ENCODE results near the gene FBXL3.

The FBXL3 gene, protein sequence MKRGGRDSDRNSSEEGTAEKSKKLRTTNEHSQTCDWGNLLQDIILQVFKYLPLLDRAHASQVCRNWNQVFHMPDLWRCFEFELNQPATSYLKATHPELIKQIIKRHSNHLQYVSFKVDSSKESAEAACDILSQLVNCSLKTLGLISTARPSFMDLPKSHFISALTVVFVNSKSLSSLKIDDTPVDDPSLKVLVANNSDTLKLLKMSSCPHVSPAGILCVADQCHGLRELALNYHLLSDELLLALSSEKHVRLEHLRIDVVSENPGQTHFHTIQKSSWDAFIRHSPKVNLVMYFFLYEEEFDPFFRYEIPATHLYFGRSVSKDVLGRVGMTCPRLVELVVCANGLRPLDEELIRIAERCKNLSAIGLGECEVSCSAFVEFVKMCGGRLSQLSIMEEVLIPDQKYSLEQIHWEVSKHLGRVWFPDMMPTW

DNA sequence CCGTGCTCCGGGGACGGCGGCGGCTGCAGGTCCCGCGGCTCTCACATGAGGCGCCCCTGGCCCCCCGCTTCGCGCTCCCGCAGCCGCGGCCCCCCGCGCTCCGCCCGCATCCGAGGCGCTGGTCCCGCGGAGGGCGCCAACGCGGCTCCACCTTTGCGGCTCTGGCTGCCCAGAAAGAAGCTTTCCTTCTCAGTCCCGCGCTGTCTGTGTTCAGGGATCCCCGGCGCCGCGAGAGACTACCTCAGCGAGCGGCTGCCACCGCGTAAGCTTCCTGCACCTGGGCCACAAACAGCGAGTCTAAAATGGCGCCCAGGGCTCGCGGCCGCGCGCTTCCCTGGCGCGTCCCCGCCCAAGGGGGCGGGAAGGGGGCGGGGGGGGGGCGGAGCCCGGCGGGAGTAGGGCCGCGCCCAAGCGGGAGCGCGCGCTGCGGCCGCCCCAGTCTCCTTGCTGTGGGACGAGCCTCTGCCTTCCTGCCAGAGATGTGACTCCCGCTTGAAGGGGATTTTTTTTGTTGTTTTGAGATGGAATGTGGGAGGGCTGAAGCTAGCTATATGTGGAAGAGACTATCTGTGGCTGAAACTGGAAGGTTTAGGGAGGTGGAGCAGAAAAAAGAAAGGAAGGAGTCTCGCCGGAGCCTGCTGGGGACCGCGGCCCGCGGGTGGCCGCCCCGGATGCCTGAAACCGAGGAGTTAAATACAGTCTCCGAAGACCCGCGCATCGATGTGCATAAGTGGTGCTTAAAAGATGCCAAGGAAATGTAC lies at the start of gene FBXL3:
FBXL3 (minus strand) TSS at position 299 of the 761 bp plus-strand sequence. CDS start 5,299 bp downstream, outside the sequence.
- DNase-seq (ENCODE audit: low read depth in 4 of 4, low spot score in 1 of 4), result peak; percentile 47 to 73 (median 57)

DNA sequence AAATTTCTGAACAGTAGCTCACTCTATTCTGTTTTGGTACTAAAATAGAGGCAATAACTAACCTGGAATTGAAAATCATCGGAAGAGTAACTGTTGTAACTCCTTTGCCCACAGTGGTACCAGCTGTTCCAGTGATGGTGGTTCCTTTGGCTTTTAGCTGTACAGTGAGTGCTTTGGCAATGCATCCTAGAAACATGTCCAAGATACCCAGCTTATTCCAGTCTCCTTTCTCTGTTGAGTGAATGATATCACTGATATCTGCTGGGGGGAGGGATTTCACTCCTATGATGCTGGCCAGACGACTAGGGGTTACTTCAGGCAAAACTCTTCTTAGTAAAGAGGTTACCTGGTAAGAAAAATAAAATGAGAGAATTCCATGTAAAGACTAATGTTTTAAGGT lies 40.6 kb upstream of the FBXL3 start:
- no peak for DNase-seq (ENCODE audit: low read depth in 4 of 4, low spot score in 1 of 4)

DNA sequence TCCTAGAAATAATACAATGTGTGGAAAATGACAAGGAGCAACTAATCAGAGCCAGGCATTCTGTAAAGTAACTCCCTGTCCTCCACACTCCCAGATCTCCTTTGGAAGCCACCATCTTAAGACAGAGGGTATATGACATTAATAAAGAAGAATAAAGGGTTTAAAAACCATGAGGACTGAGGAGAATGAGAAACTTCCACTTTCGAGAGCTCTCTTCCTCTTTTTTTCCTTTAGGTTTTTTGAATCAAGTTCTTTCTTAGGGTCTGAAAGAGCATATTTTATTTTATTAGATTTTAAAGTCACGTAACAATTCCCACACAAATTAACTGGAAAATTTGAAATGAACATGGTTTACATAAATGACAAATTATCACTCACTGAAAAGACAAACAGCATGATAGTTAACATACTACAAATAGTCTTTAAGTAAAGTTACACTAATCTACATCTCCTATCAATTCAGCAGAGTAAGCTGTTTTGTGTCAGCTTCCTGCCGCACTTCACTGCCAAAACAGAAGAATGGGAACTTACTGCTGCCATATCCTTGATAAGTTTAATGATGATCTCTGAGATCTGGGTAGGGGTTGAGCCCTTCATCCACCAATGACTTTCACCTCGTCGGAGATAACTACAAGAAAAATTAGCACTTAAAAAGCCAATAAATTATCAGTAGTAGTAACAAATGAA lies 38.6 kb upstream of the FBXL3 start:
- DNase-seq (ENCODE audit: low read depth in 4 of 4, low spot score in 1 of 4), result no peak

DNA sequence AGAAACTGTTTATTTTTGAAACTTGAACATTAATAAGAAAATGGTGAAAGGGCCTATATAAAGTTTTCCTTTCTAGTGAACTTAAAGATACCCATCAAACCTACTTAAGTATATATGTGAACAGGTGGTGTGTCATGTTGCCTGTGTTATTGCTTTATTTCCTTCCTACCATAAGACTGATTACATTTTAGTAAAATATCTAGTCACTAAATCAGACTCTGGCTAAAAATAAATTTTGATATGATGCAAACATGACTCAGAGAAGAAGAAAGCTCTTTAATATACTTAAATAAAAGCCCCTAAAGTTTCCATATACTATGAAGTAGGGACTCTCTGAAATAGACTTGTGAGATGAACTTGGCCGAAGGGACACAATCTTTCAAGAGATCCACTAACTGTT lies 35.1 kb upstream of the FBXL3 start:
- no peak for DNase-seq (ENCODE audit: low read depth in 4 of 4, low spot score in 1 of 4)

DNA sequence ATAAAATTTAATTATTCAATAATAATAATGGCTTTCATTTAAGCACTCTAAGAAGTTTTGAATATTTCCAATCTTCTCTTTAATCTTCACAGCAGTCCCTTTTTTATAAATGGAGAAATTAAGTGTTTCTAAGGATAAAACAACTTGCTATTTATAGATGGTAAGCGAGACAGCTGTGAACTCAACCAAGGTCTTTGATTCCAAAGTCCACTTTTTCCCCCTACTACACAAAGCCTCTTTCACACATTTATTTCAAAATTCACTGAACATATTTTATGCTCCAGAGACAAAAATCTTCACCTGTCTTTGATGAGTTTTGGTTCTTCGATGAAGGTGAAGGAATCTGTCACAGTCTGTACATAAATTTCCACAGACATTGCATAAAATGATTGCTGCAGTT lies 34.4 kb upstream of the FBXL3 start:
- no peak for DNase-seq (ENCODE audit: low read depth in 4 of 4, low spot score in 1 of 4)

DNA sequence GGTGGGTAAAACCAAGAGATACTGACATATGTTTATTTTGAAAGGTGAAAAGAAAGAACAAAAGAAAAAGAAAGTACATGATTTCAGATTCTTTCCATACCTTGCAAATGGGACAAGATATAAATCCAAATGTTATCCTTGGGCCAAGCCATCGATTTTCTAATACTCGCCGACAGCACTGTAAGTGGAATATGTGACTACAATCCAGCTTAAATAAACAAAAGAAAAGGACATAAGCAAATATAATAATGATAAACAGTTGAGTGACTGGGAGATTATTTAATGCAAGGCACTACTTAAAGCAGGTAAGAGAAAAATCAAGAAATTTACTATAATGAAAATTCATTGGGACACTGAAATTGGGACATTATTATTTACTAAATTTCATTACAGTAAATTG lies 29.9 kb upstream of the FBXL3 start:
- DNase-seq (ENCODE audit: low read depth in 4 of 4, low spot score in 1 of 4), result no peak

DNA sequence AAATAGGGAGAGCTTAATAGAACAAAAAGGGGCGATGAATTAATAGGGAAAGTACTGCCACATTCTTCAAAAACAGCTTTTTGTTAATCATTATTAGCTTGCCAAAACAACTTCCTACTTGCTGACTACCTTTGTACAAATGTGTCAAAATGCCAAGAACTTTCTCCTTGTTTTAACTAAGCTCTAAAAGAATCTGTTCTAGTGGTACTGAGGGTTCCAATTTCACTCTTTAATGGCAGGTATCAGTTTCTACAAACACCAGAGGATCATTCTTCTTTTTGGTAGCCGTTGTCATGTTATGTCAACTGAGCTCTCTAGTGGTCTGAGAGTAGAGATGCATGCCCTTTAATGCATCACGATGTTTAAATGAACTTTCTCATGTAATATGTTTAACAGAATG lies 29.4 kb upstream of the FBXL3 start:
- no peak for DNase-seq (ENCODE audit: low read depth in 4 of 4, low spot score in 1 of 4)

DNA sequence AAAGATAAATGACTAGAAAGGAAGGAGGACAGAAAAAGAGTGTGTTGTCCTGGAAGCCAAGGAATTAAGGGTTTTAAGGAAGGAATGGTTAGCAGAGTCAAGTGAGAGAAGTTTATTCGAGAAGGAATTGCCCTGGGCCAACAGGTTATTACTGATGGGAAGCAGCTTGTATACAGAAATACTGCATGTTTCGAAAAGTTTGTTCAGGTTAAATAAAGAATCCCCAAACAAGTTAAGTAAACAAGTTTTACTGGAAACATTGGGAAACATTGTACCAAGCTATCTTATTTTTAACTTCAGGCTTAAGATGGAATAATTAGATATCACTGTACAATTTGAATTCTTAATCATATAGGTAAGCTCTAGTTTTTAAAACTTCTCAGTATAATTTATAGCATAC lies 28.2 kb upstream of the FBXL3 start:
- DNase-seq (ENCODE audit: low read depth in 4 of 4, low spot score in 1 of 4), result no peak

DNA sequence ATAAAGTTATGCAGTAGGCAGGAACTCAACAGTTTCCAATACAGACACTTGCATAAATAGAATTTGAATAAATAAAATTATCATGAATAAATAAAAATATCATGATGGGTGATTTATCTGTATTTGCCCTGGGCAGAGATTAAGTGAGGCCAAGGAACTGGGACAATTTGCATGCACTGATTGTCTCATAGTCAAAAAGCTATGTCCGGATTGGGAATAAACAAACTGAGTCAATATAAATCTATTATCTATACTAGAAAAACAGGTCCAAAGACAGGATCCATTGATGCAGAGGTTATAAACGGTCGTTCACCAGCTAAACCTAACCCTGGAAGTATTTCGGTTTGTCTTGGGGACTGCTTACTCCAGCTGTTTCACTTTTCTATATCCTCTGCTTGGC lies 26.2 kb upstream of the FBXL3 start:
- DNase-seq (ENCODE audit: low read depth in 4 of 4, low spot score in 1 of 4), result no peak

DNA sequence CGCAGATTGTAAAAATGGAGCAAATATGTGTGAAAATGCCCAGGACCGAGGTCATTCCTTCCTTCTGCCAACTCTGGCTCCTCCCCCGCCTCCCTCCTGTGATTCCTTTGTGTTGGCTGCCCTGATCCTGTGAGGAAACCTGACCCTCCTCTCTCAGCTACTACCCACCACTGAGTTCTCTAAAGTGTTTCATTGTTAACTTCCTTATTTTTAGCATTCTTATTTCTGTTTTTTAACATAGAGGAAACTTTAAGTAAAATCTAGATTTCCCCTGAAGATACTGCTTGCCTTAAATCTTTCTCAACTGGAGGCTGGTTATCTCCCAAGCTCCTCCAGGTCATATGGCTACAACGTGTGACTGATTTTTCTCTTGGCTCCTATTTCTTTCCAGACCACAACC lies 21.7 kb upstream of the FBXL3 start:
- DNase-seq (ENCODE audit: low read depth in 4 of 4, low spot score in 1 of 4), result no peak

DNA sequence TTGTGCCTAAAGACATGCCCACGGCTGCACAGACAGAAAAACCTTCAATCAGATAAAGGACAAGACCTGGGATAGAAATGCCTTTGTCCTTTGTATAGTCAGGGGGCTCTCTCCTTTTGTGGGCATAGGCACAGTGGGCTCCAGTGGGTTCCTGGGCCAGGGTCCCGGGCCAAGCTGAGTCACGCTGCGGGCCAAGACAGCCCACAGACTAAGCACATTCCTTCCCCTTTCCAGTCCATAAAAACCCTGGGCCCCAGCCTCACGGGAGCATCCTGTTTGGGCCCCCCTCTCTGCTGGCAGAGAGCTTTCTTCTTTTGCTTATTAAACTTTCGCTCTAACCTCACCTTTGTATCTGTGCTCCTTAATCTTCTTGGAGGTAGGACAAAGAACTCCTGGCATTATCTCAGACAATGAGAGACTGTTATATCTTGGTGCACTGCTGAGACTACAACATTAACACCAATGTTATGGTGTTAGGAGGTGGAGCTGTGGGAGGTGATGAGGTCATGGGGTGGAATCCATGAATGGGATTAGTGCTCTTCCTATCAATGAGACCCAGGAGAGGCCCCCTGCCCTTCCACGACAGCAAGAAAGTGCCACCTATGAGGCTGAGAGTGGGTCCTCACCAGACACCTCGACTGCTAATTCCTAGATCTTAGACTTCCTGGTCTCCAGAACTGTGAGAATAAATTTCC lies 20.8 kb upstream of the FBXL3 start:
- DNase-seq (ENCODE audit: low read depth in 4 of 4, low spot score in 1 of 4), result no peak

DNA sequence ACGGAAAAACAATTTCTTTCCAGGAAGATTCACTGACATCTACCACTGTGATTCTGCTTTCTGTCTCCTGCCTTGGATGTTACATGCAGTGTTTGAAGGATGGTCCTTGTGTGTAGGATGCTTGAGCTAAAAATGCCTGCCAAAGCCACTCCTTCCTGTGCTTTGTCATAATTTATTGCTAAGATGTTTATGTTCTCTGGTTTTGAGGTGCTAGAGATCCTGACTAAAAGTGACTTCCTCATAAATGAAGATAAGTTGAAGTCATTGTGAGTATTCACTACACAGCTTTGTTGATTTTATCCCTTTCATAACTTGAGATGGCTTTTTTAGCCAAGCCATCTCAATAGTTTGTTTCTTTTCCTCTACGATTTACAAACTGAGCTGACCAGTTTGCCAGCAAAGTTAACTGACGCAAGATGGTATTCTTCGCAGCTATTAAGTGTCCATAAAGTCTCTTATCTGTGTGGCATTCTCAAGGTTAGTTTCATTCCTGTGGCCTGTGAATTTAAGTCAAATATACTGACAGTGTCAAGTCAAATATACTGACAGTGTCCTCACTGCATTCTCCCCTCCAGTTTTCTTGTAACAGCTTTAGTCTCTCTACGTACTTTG lies 15.7 kb upstream of the FBXL3 start:
- DNase-seq (ENCODE audit: low read depth in 4 of 4, low spot score in 1 of 4), result no peak

DNA sequence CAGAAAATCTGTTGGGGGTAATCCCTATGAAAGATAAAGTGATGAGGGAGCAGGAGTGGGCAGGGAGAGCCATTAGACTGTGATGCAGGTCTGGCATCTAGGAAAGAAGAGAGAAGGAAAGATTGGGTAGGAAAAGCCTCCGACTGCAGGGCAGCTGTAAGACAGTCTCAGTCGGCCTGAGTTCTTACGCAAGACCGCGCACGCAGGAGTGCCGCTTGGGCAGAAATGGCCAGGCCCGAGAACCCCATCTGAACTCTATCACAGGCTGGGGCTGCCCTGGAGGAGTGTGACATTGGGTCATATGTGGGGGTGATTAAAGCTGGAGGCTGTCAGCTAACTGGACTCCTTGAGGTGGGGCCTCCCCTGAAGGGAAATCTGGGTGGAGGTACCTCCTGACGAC lies 13.9 kb upstream of the FBXL3 start:
- no peak for DNase-seq (ENCODE audit: low read depth in 4 of 4, low spot score in 1 of 4)

DNA sequence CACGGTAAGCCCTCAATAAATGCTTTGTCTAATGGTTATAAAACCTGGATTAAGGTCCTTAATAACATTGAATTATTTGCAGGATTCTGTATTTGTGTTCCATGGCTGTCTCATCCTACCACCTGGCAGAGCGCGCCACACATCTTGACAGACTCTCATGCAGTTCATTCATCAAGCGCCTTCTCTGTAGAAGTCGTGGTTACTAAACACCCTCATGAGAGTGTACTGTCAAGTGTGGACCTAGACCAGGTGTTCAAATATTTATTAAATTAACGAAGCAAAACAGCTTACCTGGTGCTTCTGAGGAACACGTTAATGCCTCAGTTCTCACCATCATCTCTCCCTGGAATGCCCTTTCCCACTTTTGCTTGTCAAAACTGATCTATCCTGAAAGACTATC lies 13.1 kb upstream of the FBXL3 start:
- DNase-seq (ENCODE audit: low read depth in 4 of 4, low spot score in 1 of 4), result no peak

DNA sequence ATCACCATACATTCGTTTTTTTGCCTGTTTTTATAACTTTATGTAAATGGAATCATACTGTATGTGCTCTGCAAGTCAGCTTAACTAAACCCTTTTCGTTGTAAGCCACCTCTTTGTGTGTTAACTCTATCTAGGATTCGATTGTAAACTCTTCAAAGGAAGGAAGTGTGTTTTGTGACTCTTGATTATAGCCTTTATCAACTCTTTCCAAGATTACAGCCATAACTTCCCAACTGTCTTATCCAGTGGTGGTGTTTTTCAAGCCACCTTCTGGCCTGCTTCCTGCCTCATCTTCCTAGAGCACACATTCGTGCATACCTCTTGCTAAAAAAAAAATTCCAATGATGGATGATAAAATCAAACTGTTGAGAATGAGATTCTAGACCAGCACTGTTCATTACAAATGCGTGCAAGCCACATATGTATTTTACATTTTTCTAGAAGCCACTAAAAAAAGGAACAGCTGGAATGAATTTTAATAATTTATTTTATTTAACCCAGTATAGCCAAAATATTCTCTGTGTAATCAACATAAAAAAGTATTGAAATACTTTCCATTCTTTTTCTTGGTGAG lies 12.0 kb upstream of the FBXL3 start:
- DNase-seq (ENCODE audit: low read depth in 4 of 4, low spot score in 1 of 4), result no peak

DNA sequence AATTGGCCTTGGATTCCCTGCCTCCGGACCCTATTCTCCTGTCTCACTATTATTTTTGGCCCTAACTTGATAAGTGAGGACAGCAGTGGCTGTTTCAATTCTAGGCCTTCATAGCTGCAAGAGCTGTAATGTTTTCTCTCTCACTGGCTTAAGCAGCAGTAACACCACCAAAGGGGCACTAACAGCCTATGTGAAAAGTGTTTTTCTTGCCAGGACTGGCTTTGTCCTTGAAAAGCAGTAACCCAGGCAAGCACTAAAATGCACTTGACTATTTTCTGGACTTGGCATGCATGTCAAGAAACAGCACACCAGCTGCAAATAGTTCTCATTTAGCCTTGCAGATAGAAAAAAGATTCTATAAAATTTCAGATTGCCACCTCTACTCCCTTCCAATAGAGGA lies 9.3 kb upstream of the FBXL3 start:
- DNase-seq (ENCODE audit: low read depth in 4 of 4, low spot score in 1 of 4), result no peak

DNA sequence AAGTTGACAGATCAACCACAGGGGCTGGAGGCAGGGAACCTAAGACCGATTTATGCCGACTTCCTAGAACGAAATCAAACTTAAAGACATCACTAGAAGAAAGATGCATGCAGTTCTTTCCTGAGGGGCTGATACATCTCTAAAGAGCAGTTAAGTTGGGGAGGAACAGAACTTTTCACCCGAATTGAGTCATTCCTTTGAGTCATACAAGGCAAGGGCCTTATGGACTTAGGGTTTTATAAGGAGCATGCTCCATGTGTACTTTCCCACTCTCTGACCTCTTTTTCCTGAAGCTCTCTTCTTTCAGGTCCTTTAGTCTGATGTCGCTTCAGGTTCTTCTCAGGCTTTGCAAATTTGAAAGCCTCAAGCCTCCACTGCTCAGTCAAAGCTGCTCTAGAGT lies 7.9 kb upstream of the FBXL3 start:
- no peak for DNase-seq (ENCODE audit: low read depth in 4 of 4, low spot score in 1 of 4)

DNA sequence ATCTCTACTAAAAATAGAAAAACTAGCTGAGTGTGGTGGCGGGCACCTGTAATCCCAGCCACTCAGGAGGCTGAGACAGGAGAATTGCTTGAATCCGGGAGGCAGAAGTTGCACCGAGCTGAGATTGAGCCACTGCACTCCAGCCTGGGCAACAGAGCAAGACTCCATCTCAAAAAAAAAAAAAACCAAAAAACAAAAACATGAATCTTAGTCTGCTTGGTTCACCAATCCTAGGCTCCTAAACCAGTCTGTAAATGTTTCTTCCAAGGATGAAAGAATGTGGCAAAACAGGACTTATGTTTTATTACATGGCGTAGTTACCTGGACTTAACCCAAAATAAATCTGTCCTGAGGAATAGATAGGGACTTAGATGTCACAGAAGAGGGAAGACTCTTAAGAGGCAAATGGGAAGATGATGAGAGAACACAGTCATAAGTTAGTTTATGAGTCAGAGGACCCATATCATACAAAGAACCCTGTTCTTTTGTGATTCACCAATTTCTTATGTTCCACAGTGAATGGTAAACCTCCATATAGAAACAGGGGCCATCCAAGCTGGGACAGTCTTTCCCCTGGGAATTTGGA lies 6.9 kb upstream of the FBXL3 start:
- DNase-seq (ENCODE audit: low read depth in 4 of 4, low spot score in 1 of 4), result no peak

DNA sequence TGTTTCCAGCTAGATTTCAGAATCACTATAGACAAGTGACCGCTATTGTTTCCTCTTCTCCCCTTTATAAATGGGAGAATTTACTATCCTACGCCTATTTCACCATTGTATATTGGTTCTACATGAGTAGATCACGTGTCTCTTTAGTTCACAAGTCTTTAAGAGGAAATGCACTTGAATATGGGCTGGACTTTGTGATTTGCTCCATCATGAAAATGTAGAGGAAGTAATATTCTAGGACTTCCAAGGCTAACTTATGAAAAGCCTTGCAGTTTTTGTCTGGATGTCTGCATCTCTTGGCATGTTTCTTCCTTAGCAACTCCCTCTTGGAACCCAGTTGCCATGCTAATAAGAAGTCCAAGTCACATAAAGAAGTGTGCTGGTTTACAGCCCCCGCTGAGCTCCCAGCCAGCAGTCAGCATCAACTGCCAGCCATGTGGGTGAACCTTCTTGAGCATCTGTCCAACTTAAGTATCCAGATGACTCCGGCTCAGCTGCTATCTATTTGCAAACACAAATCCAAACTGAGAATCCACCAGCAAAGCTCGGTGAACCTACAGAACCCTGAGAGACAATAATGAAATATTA lies 4.8 kb upstream of the FBXL3 start:
- no peak for DNase-seq (ENCODE audit: low read depth in 4 of 4, low spot score in 1 of 4)

DNA sequence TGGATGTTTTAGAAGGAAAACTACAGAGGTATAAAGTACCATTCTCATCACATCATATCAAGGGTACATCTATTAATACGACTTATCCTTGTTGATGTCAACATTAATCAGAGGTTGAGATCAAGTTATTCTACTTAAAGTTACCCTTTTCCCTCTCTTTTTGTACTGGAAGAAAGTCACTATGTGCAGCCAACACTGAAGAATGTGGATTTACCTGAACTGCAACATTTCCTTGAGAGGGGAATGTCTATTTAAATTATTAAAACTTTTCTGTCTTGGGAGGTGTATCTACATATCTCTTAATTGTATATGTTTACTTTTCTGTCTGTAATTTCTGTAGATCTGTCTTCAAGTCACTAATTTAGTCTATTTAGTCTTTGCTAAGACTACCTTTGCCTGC lies 2.5 kb upstream of the FBXL3 start:
- no peak for DNase-seq (ENCODE audit: low read depth in 4 of 4, low spot score in 1 of 4)
